HepG2 (cell line): ENCODE results near the gene TTC17. TPM values are rescaled to one million over a fixed set of nuclear protein-coding genes. Genes with fewer than 3 reads are reported as not detected.

ENCODE experiments used
- CHCHD3 ChIP-seq: sonication (generic); formaldehyde crosslinking; IDR thresholded peaks from 2 replicates; pipeline ENCODE4 v1.8.0; 2022; ENCODE audit warnings: mild to moderate bottlenecking, missing genetic modification reagents, moderate library complexity
- FOSL2 ChIP-seq: sonication (generic); formaldehyde crosslinking; IDR thresholded peaks from 2 replicates; pipeline ENCODE4 v1.4.0; 2020; ENCODE audit warnings: missing genetic modification reagents
- GATAD2A ChIP-seq: IDR thresholded peaks from 2 replicates; pipeline ENCODE4 v1.6.1; 2016
- IKZF1 ChIP-seq: fragments of 450-650 bp; IDR thresholded peaks from 2 replicates; pipeline ENCODE4 v1.7.1; 2016
- KDM1A ChIP-seq: IDR thresholded peaks from 2 replicates; pipeline ENCODE4 v1.6.1; 2016; ENCODE audit warnings: missing compliant biosample characterization
- MED1 ChIP-seq: sonication (generic); formaldehyde crosslinking; IDR thresholded peaks from 2 replicates; pipeline ENCODE4 v1.4.0; 2020; ENCODE audit warnings: missing genetic modification reagents
- MYNN ChIP-seq: sonication (generic); formaldehyde crosslinking; IDR thresholded peaks from 2 replicates; pipeline ENCODE4 v1.4.0; 2020; ENCODE audit warnings: mild to moderate bottlenecking, low read depth, missing genetic modification reagents
- NR2C2 ChIP-seq: sonication (generic); formaldehyde crosslinking; IDR thresholded peaks from 2 replicates; pipeline ENCODE4 v1.4.0; 2020; ENCODE audit warnings: missing genetic modification reagents, mild to moderate bottlenecking, moderate library complexity, borderline replicate concordance
- NR2F6 ChIP-seq, 2 experiments: IDR thresholded peaks; 2 replicates each; pipeline ENCODE4 v1.6.1; 2016; ENCODE audit warnings: antibody characterized with exemption in 1 of 2, mild to moderate bottlenecking in 1 of 2
- RARA ChIP-seq: IDR thresholded peaks from 2 replicates; pipeline ENCODE4 v1.6.1; 2016; ENCODE audit warnings: missing genetic modification reagents, missing compliant biosample characterization
- SALL1 ChIP-seq: sonication (generic); formaldehyde crosslinking; IDR thresholded peaks from 2 replicates; pipeline ENCODE4 v1.8.0; 2022; ENCODE audit warnings: mild to moderate bottlenecking, missing genetic modification reagents
- SAP130 ChIP-seq: IDR thresholded peaks from 2 replicates; pipeline ENCODE4 v1.6.1; 2016; ENCODE audit warnings: low read depth
- SOX13 ChIP-seq, 3 experiments: fragments of 450-650 bp in 1 of 3; sonication (generic) in 1 of 3; formaldehyde crosslinking in 1 of 3; IDR thresholded peaks in 2 of 3; conservative IDR thresholded peaks in 1 of 3; 2 replicates each; pipeline versions ENCODE4 v1.5.0 to v1.6.1; 2016 to 2020; ENCODE audit warnings: antibody characterized with exemption in 1 of 3, mild to moderate bottlenecking in 1 of 3, missing compliant biosample characterization in 1 of 3, missing genetic modification reagents in 1 of 3, moderate library complexity in 1 of 3
- TEAD3 ChIP-seq: optimal IDR thresholded peaks from 2 replicates; pipeline ENCODE3; 2016; ENCODE audit warnings: borderline replicate concordance
- ZNF101 ChIP-seq: sonication (generic); formaldehyde crosslinking; IDR thresholded peaks from 2 replicates; pipeline ENCODE4 v1.4.0; 2020; ENCODE audit warnings: mild to moderate bottlenecking, low read depth, missing genetic modification reagents, borderline replicate concordance
- ZNF121 ChIP-seq: sonication (generic); formaldehyde crosslinking; IDR thresholded peaks from 2 replicates; pipeline ENCODE4 v1.5.0; 2020; ENCODE audit warnings: mild to moderate bottlenecking, missing genetic modification reagents
- ZSCAN22 ChIP-seq: sonication (generic); formaldehyde crosslinking; IDR thresholded peaks from 2 replicates; pipeline ENCODE4 v1.4.0; 2020; ENCODE audit warnings: mild to moderate bottlenecking, missing genetic modification reagents
- polyA plus RNA-seq, 8 experiments: library from polyadenylated mRNA; depleted of rRNA in 3 of 8; stranded (reverse) in 7 of 8; unstranded in 1 of 8; fragments of >200 nt; fragmentation: Illumina TruSeq in 4 of 8; extraction: Trizol in 4 of 8; gene quantifications; 2 replicates each; pipeline versions ENCODE4 v1.2.1 to v1.2.3, GENCODE V29; 2011 to 2016; ENCODE audit warnings: low read depth in 4 of 8, missing spikeins in 1 of 8, mixed read lengths in 1 of 8; ENCODE audit not compliant: insufficient read depth in 1 of 8
- total RNA-seq, 5 experiments: library from RNA; depleted of rRNA; stranded (reverse); fragments of >200 nt; fragmentation: Illumina TruSeq; extraction: Trizol; gene quantifications; 2 replicates each; pipeline ENCODE4 v1.2.3, GENCODE V29; 2016; ENCODE audit warnings: low read depth in 1 of 5
- TF ChIP-seq, protein P1 (sequence below): sonication (generic); formaldehyde crosslinking; IDR thresholded peaks from 2 replicates; pipeline ENCODE4 v1.5.1; 2020; ENCODE audit warnings: missing genetic modification reagents, mild to moderate bottlenecking, borderline replicate concordance
- TF ChIP-seq, protein P2 (sequence below): sonication (generic); formaldehyde crosslinking; conservative IDR thresholded peaks from 2 replicates; pipeline ENCODE4 v1.8.1; 2023; ENCODE audit warnings: missing genetic modification reagents
- TF ChIP-seq, protein P3 (sequence below): IDR thresholded peaks from 2 replicates; pipeline ENCODE4 v1.6.1; 2012; ENCODE audit warnings: low read depth, low read length, improper control_type of control experiment
- TF ChIP-seq, protein P4 (sequence below): sonication (generic); formaldehyde crosslinking; IDR thresholded peaks from 2 replicates; pipeline ENCODE4 v1.4.0; 2020; ENCODE audit warnings: missing genetic modification reagents
- TF ChIP-seq, protein P5 (sequence below): sonication (generic); formaldehyde crosslinking; IDR thresholded peaks from 2 replicates; pipeline ENCODE4 v1.4.0; 2020; ENCODE audit warnings: missing genetic modification reagents

Gene TTC17
- total and polyA plus RNA-seq, 2 of the 13 experiments (the other 11 are each of a cell fraction or from before 2014, with no cell fraction given) = 55.9 to 99.7 TPM

DNA sequence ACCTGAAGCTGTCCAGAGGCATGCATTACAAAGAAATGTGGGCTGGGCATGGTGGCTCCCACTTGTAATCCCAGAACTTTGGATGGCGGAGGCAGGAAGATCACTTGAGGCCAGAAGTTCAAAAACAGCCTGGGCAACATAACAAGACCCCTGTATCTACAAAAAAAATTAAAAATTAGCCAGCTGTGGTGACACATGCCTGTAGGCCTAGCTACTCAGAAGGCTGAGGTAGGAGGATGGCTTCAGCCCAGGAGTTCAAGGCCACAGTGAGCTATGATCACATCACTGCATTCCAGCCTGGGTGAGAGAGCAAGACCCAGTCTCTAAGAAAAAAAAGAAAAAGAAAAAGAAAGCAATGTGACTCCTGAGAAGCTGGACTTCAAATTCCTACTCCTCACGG is 183.3 kb downstream of the TTC17 start (continued):
- TF ChIP-seq, protein P1, sequence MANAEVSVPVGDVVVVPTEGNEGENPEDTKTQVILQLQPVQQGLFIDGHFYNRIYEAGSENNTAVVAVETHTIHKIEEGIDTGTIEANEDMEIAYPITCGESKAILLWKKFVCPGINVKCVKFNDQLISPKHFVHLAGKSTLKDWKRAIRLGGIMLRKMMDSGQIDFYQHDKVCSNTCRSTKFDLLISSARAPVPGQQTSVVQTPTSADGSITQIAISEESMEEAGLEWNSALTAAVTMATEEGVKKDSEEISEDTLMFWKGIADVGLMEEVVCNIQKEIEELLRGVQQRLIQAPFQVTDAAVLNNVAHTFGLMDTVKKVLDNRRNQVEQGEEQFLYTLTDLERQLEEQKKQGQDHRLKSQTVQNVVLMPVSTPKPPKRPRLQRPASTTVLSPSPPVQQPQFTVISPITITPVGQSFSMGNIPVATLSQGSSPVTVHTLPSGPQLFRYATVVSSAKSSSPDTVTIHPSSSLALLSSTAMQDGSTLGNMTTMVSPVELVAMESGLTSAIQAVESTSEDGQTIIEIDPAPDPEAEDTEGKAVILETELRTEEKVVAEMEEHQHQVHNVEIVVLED = no peak
- TF ChIP-seq SAP130 (CRISPR knock-in tag) = 0 out of 2 replicates have a peak, but pooled peaks have one; percentile 20
- TF ChIP-seq NR2C2 (CRISPR knock-in tag) = peak; percentile 39; the same call in 1 of the 2 replicates
- TF ChIP-seq KDM1A = 0 out of 2 replicates have a peak, but pooled peaks have one; percentile 37
- TF ChIP-seq RARA (CRISPR knock-in tag) = peak; percentile 88
- TF ChIP-seq NR2F6 (IDR thresholded peaks at IDR 0.05) = 0 out of 2 replicates have a peak, but pooled peaks have one; percentile 22
- peak; percentile 61 for TF ChIP-seq NR2F6 (CRISPR knock-in tag; IDR thresholded peaks at IDR 0.05)
- peak; percentile 68 for TF ChIP-seq FOSL2 (CRISPR knock-in tag)
- no peak for TF ChIP-seq SOX13 (IDR thresholded peaks at IDR 0.05)
- TF ChIP-seq SOX13 (CRISPR knock-in tag; conservative IDR thresholded peaks at IDR 0.05 in 1 of 2, IDR thresholded peaks at IDR 0.05 in 1 of 2) = 0 out of 4 replicates have a peak, but pooled peaks of 1 of the 2 experiments have one; percentile 13
- TF ChIP-seq, protein P2, sequence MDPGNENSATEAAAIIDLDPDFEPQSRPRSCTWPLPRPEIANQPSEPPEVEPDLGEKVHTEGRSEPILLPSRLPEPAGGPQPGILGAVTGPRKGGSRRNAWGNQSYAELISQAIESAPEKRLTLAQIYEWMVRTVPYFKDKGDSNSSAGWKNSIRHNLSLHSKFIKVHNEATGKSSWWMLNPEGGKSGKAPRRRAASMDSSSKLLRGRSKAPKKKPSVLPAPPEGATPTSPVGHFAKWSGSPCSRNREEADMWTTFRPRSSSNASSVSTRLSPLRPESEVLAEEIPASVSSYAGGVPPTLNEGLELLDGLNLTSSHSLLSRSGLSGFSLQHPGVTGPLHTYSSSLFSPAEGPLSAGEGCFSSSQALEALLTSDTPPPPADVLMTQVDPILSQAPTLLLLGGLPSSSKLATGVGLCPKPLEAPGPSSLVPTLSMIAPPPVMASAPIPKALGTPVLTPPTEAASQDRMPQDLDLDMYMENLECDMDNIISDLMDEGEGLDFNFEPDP (CRISPR knock-in tag) = no peak
- TF ChIP-seq ZNF121 (CRISPR knock-in tag) = peak; percentile 95
- TF ChIP-seq MED1 (CRISPR knock-in tag) = peak; percentile 43; the same call in 1 of the 2 replicates
- no peak for TF ChIP-seq CHCHD3 (CRISPR knock-in tag)
- TF ChIP-seq ZNF101 (CRISPR knock-in tag) = no peak
- TF ChIP-seq ZSCAN22 (CRISPR knock-in tag) = 0 out of 2 replicates have a peak, but pooled peaks have one; percentile 44
- no peak for TF ChIP-seq MYNN (CRISPR knock-in tag)
- TF ChIP-seq, protein P3, sequence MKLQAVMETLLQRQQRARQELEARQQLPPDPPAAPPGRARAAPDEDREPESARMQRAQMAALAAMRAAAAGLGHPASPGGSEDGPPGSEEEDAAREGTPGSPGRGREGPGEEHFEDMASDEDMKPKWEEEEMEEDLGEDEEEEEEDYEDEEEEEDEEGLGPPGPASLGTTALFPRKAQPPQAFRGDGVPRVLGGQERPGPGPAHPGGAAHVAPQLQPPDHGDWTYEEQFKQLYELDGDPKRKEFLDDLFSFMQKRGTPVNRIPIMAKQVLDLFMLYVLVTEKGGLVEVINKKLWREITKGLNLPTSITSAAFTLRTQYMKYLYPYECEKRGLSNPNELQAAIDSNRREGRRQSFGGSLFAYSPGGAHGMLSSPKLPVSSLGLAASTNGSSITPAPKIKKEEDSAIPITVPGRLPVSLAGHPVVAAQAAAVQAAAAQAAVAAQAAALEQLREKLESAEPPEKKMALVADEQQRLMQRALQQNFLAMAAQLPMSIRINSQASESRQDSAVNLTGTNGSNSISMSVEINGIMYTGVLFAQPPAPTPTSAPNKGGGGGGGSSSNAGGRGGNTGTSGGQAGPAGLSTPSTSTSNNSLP = 0 out of 2 replicates have a peak, but pooled peaks have one; percentile 12
- peak; percentile 68 for TF ChIP-seq SALL1 (CRISPR knock-in tag)
- no peak for TF ChIP-seq IKZF1
- TF ChIP-seq GATAD2A = peak; percentile 66; the same call in 1 of the 2 replicates
- TF ChIP-seq, protein P4, sequence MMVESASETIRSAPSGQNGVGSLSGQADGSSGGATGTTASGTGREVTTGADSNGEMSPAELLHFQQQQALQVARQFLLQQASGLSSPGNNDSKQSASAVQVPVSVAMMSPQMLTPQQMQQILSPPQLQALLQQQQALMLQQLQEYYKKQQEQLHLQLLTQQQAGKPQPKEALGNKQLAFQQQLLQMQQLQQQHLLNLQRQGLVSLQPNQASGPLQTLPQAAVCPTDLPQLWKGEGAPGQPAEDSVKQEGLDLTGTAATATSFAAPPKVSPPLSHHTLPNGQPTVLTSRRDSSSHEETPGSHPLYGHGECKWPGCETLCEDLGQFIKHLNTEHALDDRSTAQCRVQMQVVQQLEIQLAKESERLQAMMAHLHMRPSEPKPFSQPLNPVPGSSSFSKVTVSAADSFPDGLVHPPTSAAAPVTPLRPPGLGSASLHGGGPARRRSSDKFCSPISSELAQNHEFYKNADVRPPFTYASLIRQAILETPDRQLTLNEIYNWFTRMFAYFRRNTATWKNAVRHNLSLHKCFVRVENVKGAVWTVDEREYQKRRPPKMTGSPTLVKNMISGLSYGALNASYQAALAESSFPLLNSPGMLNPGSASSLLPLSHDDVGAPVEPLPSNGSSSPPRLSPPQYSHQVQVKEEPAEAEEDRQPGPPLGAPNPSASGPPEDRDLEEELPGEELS (CRISPR knock-in tag) = 0 out of 2 replicates have a peak, but pooled peaks have one; percentile 10
- TF ChIP-seq TEAD3 (CRISPR knock-in tag) = peak; percentile 95
- TF ChIP-seq, protein P5, sequence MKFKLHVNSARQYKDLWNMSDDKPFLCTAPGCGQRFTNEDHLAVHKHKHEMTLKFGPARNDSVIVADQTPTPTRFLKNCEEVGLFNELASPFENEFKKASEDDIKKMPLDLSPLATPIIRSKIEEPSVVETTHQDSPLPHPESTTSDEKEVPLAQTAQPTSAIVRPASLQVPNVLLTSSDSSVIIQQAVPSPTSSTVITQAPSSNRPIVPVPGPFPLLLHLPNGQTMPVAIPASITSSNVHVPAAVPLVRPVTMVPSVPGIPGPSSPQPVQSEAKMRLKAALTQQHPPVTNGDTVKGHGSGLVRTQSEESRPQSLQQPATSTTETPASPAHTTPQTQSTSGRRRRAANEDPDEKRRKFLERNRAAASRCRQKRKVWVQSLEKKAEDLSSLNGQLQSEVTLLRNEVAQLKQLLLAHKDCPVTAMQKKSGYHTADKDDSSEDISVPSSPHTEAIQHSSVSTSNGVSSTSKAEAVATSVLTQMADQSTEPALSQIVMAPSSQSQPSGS (CRISPR knock-in tag) = 0 out of 2 replicates have a peak, but pooled peaks have one; percentile 49
